HG02642 (cell line): Measurements from ENCODE around the gene PTPRD.
A peak's percentile ranks its signal among the peaks of the same experiment; 100 is the strongest.

Source experiments
- ATAC-seq: cut with Tn5 transposase; IDR thresholded peaks from one replicate; pipeline ENCODE4 v1.9.1; 2021; ENCODE audit warnings: mild to moderate bottlenecking; ENCODE audit not compliant: unreplicated experiment, poor library complexity

The PTPRD gene

DNA sequence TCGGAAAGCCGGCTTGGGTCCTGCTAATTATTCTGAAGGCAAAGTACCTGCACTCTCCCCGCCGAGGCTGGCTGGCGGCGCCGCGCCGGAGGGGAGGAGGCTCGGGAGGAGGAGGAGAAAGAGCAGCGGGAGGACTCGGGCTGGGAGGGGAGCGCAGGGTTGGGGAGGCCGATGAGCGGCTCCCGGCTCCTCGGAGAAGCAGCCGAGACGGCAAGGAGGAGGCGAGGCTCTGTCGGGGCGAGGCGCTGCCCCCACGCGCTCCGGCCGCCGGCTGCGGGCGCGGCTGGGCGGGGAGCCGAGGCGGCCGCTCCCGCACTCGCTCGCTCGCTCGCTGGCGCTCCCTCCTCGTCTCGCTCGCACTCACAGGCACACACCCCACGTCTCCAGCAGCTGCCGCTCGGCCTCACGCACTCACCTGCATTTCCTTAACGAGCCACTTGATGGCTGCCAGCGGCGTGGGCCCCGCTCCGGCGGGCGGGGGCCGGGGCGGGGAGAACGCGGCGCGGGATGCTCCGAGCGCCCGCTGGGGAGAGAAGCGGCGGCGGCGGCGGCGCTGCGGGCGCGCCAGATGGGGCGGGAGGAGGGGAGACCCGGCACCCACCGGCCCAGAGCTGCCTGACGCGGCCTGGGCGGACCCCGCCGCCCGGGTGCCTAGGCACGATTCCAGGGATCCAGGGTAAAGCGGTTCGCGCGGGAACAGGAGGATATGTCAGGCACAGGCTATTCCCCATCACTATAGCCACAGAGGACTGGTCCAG lies at the start of gene PTPRD:
TSS of gene PTPRD (minus strand) at position 362 of the 758 bp plus-strand sequence.
- ATAC-seq: peak; percentile 98

DNA sequence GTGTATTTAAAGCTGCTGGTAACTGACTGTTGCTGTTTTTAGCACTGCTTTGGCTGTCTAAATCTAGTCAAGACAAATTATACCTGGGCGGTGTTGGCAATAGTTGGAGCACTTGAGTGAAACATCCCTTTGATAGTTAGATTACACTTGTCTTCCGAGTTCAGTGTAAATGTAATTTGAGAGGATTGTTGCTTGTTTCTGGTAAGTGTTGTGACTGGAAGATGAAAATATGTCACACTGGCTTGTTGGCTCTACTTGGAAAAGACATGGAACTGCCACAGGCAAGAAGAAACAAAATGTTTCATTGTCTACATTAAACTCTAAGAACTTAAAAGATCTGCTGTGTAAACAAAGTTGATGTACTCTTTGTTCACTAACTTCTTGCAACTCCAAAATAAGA lies 49.2 kb upstream of the PTPRD start:
- no peak for ATAC-seq

DNA sequence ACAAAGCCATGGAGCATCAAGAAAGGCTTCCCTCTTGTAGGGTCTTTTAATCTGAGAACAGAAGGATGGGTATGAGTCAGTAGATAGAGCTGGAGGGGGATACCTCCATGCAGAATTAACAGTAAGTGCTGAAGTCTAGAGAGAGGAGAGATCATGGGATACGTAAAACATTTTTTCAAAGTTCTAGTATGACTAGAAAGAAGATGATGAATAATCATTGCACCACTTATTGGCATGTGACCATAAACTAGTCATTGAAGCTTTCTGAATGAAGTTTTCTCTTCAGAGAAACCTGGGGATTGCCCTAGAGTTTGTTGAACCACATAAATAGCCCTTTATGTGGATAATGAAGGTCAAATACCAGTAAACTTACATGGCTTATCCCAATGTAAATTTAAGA lies 48.6 kb upstream of the PTPRD start:
- ATAC-seq: no peak

DNA sequence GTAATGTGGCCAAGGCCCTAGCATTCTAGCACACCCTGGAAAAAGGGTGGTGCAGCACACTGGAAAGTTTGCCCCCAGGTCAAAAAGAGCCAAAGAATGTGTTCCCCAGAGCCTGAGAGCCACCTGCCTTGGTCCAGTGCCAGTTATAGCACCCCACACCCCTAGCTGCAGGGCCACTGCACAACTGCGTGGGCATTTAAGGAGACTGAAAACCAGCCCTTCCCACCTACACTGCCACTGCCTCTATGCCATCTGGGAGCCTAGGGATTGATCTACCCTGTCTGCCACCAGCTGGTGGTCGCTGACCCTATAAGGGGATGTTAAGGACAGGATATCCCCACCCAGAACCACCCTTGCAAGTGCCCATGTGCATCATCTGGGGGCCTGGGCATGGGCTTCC lies 38.2 kb upstream of the PTPRD start:
- ATAC-seq: no peak

DNA sequence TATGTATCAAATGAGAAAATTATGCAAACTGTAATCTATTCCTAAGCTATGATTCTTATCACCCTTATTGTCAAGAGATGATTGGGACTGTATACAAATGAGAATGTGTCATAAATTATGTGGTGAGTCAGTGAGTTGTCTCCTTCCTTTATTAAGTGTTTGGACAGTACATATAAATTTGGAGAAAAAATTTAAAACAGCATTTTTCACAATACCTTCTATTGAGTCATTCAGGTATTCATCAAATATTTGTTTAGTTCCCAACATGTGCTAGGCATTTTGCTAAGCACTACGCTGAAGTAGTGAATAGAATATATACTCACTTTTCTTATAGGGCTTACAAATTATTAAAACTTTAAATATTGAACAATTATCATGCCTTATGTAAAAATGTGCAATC lies 36.3 kb upstream of the PTPRD start:
- ATAC-seq: no peak

DNA sequence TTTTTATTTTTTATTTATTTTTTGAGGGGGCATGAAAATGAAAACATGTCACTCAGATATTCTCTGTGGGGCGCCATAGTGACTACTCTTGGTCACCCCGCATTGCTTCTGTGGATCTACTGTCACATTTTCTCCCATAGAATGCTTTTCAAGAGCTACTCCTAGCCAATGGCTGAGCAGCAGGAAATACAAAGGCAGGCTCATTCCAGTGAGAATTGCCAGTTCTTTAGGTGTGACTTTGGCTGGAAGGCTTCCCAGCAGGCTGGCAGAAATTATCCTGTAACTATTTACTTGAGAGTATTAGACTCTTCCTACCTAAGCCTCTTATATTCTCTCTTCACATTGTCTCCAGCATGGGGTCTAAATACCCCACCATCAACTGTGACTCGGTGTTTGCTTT lies 21.0 kb upstream of the PTPRD start:
- ATAC-seq: no peak

DNA sequence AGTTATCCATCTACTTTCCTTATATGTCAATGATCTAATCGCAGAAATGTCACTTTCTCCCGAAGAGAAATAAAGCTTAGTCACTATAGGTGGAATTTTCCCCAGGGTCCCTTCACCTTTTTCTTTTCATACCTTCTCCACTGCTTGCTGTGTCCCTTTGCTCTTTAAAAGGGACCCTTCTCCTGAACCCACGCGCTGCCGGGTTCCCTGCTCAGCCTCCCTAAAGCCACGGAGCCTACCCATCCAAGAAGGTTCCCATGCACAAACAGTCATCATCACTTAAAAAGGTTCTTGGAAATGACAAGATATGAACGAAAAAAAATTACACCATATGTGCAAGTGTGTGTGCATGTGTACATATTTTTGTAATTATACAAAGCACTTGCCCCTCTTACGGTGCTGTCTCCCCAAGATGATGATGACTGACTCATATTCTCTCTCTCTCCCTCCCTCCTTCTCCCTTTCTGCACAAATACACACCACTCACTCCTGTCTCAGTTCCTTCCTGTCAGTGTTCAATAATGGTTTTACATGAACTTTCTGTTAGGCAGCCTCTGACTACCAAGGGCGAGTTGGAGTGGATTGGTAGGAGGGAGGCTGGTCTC lies 1.5 kb upstream of the PTPRD start:
- no peak for ATAC-seq

DNA sequence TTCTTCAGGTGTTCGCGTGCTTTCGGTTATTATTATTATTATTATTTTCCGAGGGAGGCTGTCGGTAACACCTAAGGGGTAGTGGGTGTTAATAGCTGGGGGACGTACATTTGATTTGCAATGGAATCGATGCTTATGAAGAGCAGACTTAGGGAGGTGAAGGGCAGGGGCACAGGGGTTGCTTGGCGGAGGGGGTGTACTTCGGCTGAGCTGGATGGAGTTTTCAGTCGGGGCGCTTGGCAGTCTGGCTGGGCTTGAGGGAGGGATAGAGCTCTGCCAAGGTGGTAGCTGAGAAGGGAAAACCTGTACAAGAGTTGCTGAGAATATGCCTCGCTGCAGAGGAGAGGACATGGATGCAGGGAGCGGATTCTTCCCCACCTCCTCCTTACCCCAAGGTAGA lies 617 bp upstream of the PTPRD start:
- no peak for ATAC-seq

DNA sequence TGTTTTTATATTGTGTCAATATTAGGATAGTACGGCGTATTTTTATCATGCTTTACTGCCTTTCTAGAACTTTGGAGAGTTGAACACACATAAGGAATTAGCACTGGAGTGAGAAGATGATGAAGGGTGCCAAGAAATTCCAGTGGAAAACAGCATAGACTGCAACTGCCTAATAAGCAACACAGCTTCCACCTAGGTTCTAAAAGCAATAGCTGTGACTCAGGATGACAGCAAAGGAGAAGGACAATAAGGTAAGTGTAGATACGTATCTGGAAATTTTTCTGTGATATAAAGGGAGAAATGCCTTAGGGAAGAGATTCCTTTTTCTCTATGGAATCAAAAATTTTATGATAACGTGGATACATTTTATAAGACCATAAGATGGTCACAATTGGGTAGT lies 7.4 kb downstream of the PTPRD start:
- ATAC-seq: no peak

DNA sequence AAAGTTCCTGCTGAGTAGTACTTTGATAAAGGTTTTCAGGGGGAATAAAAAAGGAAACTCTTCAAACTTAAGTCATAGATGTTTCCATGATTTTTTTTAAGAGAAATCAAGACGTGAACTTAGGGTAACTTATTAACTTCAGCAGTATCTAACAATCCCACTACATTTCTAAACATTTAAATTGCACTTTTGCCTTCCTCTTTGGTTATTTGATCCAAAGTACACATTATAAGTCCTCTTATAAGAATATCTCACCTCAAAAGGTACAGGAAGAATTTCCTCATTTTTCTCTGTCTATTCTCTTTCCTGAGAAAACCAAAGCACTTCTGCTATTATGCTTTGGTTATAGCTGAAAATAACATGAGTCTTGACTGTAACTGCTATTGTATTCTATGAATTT lies 7.9 kb downstream of the PTPRD start:
- ATAC-seq: no peak

DNA sequence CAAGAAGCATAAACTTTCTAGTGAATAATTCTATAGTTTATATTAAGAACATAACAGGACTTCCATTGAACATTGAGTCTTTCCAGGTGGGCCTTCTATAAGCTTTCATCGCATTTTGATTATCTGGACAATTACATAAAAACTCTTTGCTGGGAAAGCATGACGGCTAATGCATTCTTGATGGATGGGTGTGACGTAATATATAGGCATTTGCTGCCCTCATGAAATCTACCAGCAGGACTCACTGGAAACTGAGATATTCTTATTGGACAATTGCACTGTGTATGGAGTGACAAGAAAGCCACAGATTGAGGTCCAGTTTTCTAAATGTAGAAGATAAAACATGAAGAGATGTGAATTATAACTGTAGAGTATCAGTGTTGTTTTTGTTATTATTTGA lies 15.0 kb downstream of the PTPRD start:
- no peak for ATAC-seq

DNA sequence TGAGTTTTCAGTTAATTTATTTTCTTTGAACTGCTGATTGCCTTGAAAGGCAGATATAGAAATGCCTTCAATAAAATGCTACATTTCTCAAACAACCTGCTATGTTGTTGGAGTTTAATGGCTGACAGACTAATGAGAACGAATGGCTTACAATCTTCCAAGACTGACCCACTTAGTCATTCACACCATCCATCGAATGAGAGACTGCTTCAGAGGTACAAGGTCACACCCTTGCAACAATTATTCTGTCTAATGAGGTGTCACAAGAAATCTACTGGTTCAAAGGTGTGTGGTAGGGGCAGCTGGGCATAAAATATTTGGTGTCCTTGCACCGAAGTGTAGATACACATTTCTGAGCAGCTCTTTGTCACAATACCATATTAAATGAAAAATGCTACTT lies 18.3 kb downstream of the PTPRD start:
- no peak for ATAC-seq

DNA sequence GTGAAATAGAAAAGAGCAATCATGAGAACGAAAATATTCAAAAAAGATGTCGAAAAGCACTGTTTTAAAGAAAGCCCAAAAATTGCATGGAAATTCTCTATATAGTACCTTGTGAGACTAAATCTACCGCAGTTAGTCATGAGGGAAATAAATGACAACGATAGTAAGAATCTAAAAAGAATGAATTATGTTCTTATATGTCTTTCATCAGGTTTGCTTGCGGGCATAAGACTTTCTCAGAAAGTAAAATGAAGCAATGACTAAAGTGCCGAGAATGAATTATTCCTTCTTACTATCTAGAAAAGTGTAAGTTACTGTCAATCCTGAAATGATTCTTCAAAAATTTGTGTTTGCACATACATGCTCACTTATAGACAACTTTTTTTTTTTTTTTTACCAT lies 26.4 kb downstream of the PTPRD start:
- ATAC-seq: no peak

DNA sequence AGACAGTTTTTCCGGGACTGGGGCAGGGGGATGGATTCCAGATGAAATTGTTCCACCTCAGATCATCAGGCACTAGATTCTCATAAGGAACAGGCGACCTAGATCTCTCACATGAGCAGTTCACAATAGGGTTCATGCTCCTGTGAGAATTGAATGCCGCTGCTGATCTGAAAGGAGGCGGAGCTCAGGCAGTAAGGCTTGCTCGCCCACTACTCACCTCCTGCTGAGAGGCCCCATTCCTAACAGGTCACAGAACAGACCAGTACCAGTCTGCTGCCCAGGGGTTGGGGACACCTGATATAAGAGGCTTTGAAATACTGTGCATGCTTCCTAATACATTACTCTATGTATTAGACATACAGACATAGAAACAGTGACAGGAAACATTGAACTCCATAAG lies 41.1 kb downstream of the PTPRD start:
- no peak for ATAC-seq

DNA sequence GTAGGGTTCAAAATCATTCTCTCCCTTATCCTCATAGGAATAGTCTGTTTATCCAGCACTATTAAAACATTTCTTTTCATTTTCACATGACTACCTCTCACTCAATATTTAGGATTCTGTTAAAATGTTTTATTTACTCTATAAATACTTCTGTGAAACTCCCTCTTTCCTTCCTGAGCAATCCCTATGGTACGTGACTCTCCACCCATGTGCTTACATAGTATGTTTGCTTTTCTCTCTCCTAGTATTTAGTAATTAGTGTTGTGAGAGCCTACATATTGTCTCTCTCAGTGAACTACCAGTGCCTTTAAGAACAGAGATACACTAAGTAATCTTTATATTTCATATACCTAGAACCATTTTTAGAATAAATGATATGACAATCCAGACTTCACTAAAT lies 46.0 kb downstream of the PTPRD start:
- ATAC-seq: no peak

DNA sequence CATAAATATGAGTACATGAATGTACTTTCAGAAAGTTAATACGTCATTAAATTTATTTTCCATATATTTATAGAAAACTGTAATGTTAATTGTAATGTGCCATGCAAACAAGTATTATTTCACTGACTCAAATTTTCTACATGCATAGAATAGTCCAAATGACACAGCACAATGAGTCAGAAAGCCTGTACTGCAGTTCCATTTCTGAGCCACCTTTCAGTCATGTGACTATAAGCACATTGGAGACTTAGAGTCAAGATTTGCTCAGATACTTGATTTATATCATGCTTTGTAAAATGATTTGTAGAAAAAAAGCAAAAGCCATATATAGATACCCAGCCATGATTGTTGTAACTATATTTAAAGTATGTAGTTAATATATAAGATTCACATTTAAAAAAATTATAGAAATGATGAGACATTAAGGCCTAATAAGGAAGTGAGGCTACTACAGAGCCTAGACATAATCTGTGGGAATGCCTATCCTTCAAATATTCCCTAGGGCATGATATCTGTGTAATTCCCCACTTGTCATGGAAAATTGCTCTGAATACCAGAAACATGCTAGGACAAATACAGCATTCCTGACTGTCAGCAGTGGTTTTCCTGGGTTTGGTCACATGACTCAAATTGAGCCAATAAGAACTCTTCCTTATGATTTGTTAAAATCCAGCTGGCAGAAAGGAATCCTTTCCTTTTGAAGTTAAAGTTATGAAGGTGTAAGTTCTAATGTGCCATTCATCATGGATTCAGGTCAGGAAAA lies 50.0 kb downstream of the PTPRD start:
- ATAC-seq: no peak

DNA sequence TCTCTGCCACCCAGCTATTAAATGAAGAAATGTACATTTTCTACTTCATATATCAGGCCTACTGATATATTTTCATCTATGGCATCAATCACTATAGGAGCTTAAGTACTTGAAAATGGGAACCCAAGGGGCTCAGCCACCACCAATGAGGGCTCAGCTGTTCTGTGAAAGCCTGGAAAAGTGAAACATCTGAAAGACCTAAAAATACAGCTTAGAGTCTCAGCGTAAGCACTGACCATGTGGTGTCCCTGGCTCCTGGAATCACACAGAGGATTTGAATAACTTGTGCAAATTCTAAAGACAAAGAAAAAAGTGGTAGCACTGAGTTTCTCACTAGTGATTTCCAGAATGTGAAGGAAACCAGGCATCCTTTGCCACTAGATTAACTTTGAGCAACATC lies 64.5 kb downstream of the PTPRD start:
- no peak for ATAC-seq

DNA sequence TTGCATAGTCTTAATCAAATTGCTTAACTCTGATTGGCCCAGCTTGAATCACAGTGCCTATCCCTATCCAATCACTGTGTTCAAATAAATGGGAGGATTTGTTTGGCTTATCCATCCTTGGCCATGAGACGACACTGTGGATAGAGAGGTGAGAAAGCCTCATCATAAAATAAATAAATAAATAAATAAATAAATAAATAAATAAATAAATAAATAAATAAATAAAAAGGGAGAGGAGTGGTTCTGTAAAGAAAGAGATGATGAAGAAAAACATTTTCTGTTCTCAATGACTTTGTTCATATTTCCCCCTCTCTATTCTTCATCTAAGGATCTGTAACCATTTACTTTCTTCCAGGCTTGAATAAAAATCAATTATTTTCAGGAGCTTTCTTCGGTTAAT lies 74.7 kb downstream of the PTPRD start:
- ATAC-seq: no peak

DNA sequence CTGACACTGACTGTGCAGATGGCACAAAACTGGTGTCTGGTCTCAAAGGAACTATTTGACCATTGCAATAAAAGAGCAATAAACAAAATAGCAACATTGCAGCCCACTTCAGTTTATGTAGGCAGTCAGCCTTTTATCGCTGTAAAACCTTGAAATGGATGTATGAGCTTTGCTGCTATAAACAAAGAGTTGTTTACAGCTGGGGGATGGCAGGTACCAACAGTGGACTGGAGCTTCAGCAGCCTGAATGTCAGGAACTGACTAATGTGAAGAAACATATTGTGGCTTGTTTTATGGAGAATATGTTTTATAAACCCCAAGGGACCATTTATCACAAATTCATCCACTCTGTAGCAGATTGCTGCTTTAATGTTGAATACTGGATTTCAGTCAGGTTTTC lies 78.0 kb downstream of the PTPRD start:
- no peak for ATAC-seq

DNA sequence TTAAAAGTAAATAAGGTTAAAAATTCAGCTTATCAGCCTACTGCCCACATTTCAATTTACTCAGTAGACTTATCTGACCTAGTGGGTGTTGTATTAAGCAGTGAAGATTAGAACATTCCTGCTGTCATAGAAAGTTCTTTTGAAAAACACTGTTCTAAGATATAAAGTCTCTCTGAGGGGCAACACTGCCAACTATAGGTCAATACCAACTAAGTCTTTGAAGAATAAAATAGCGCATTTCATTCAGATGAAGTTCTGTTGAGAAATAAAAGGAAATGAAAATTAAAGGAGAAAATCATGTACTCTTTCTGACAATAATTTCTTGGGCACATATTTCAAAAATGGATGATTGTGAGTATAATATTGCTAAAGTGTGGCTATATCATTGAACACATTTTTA lies 86.8 kb downstream of the PTPRD start:
- no peak for ATAC-seq

DNA sequence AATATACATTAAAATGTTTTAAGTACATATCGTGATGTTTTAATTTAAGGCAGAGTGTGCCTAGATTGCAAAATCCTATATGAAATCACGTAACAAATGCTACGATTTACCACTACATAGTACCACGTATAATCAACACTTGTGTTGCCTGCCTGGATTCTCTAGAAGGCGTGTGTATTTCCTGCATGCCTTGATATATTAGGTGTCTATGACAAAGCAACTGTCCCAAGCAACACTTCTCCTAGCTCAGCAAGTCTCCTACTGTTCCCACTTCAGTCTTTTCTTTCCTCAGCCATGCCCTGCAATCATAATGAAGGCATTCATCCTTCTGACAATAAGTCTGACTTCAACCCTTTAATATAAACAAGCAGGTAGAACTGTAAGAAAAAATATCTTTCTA lies 89.6 kb downstream of the PTPRD start:
- ATAC-seq: no peak

DNA sequence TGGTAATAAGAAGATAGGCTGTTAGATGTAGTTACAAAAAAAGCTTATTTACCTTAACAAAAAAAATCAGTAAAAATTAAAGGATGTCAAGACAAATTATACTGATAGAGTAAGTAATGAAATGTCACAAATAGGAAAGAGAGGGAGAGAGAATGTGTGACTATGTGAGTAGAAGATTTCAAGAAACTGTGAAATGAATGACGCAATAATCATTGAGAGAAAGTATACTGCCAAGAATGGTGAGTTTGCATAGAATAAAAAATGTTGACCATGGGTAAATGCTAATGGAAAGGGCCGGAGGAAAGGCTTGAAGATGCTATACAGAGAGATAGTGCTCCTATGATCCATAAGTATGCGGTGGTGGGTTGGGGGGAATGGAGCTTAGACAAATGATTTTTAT lies 100.7 kb downstream of the PTPRD start:
- no peak for ATAC-seq
